Stimulated activated CD4-positive, alpha-beta T cell treated with anti-CD3 and anti-CD28 coated beads, Interleukin-15, amount 100 ng/mL, for 1 hour (primary cell): ENCODE data around the gene IQCE.

Source experiments
- DNase-seq, 2 donors: peaks; one replicate each; pipeline ENCODE4 v3.0.0-alpha.2; 2020; ENCODE audit warnings: low read depth in 1 of 2, low spot score in 1 of 2

Gene IQCE

GRCh38 chr7:2613098-2613930 lies 54.5 kb downstream of the IQCE start:
- DNase-seq: no peak

GRCh38 chr7:2613931-2614600 lies 55.3 kb downstream of the IQCE start:
- DNase-seq: no peak

GRCh38 chr7:2614631-2615330 lies 56.0 kb downstream of the IQCE start:
- DNase-seq: no peak

- DNase-seq: no peak
Observed at GRCh38 chr7:2616387-2617324, 57.9 kb downstream of the IQCE start.

- no peak for DNase-seq
Observed at GRCh38 chr7:2617325-2617905, 58.6 kb downstream of the IQCE start.

GRCh38 chr7:2619116-2619515 lies 60.3 kb downstream of the IQCE start:
- DNase-seq: no peak

GRCh38 chr7:2621061-2621828 lies 62.5 kb downstream of the IQCE start:
- no peak for DNase-seq

- DNase-seq: no peak
Observed at GRCh38 chr7:2621948-2622640, 63.3 kb downstream of the IQCE start.

GRCh38 chr7:2622869-2623697 lies 64.3 kb downstream of the IQCE start:
- DNase-seq: no peak

- no peak for DNase-seq
Observed at GRCh38 chr7:2623698-2624014, 64.9 kb downstream of the IQCE start.

GRCh38 chr7:2624293-2624886 lies 65.6 kb downstream of the IQCE start:
- no peak for DNase-seq

- DNase-seq: no peak
Observed at GRCh38 chr7:2626498-2627117, 67.8 kb downstream of the IQCE start.

- no peak for DNase-seq
Observed at GRCh38 chr7:2627258-2628129, 68.7 kb downstream of the IQCE start.

- DNase-seq: no peak
Observed at GRCh38 chr7:2628130-2628482, 69.3 kb downstream of the IQCE start.

GRCh38 chr7:2628891-2629290 lies 70.1 kb downstream of the IQCE start:
- DNase-seq: no peak

- no peak for DNase-seq
Observed at GRCh38 chr7:2629746-2630681, 71.2 kb downstream of the IQCE start.
